Measurements from ENCODE around the gene UNC13A. TPM values are rescaled to one million over a fixed set of nuclear protein-coding genes. Genes with fewer than 3 reads are reported as not detected.

Gene UNC13A
- total RNA-seq, 1 experiment from 2014 or later = 29.0 TPM

- Histone ChIP-seq H3K9me3 (ENCODE audit: control insufficient read depth in 1 of 2, insufficient read depth in 1 of 2, low read depth in 1 of 2, low read length in 2 of 2) (peaks cover 0 to 10% of the 10 kb centered on the region in 2 experiments; a peak in 1 of 4 replicates), H3K27ac (ENCODE audit: low read depth, low read length) (no peak overlapping the region), H3K4me1 (ENCODE audit: control insufficient read depth in 1 of 2, insufficient read depth in 2 of 2, low read length in 2 of 2) (no peaks in the 10 kb centered on the region), H3K27me3 (ENCODE audit: insufficient read depth, low read length) (no peaks in the 10 kb centered on the region), H3K4me2 (ENCODE audit: low read length) (no peak overlapping the region), H2AFZ (ENCODE audit: low read depth, low read length, poor library complexity, severe bottlenecking) (no peak overlapping the region), H4K20me1 (ENCODE audit: insufficient read depth) (no peaks in the 10 kb centered on the region), H3K9ac (ENCODE audit: low read length) (no peak overlapping the region), H3K4me3 (replicated peaks in 1 of 2; ENCODE audit: low read depth in 1 of 2, low read length in 2 of 2) (no peak overlapping the region), H3K79me2 (ENCODE audit: insufficient read depth, low read length) (no peaks in the 10 kb centered on the region), H3K36me3 (ENCODE audit: control insufficient read depth in 1 of 2, insufficient read depth in 2 of 2, low read length in 2 of 2) (peaks cover 0 to 24% of the 10 kb centered on the region in 2 experiments; a peak in 2 of 4 replicates), H3K9me2 (ENCODE audit: insufficient read depth) (no peaks in the 10 kb centered on the region)
- POLR2A ChIA-PET = no interaction called here
- RAD21 ChIA-PET (ENCODE audit: low non-redundant PET in 1 of 2, low total read pairs in 2 of 2, uncharacterized antibody in 2 of 2, unreplicated experiment in 2 of 2) = no interaction called here
- DNase-seq (ENCODE audit: low read depth, low spot score) = no peak
- no peak for TF ChIP-seq ZBTB33 (IDR thresholded peaks at IDR 0.05; ENCODE audit: extremely low read depth, insufficient replicate concordance, low read length)
- no peak for TF ChIP-seq EZH2 (IDR thresholded peaks at IDR 0.05)
- TF ChIP-seq ATF3 (IDR thresholded peaks at IDR 0.05) = no peak
- TF ChIP-seq RAD21 (IDR thresholded peaks at IDR 0.05; ENCODE audit: low read depth) = no peak
- no peak for TF ChIP-seq YY1 (IDR thresholded peaks at IDR 0.05; ENCODE audit: extremely low read depth, insufficient replicate concordance, low read depth, low read length)
- no peak for TF ChIP-seq ZFX (IDR thresholded peaks at IDR 0.05)
- TF ChIP-seq POLR2A (IDR thresholded peaks at IDR 0.05; ENCODE audit: borderline replicate concordance, extremely low read depth, insufficient read depth, insufficient read length) = no peak
- no peak for TF ChIP-seq ZNF274 (IDR thresholded peaks at IDR 0.05; ENCODE audit: low read depth, low read length)
- no peak for TF ChIP-seq SP1 (IDR thresholded peaks at IDR 0.05; ENCODE audit: low read depth)
- TF ChIP-seq JUND (IDR thresholded peaks at IDR 0.05) = no peak
- TF ChIP-seq EGR1 (IDR thresholded peaks at IDR 0.05; ENCODE audit: low read depth) = no peak
- TF ChIP-seq ELF1 (IDR thresholded peaks at IDR 0.05; ENCODE audit: borderline replicate concordance, low read depth) = no peak
- TF ChIP-seq SIN3A (IDR thresholded peaks at IDR 0.05; ENCODE audit: low read depth) = no peak
- TF ChIP-seq CTCF (IDR thresholded peaks at IDR 0.05 in 2 of 3, conservative IDR thresholded peaks at IDR 0.05 in 1 of 3; ENCODE audit: borderline replicate concordance in 1 of 3, insufficient read depth in 1 of 3, low read depth in 2 of 3, low read length in 2 of 3) = no peak
- TF ChIP-seq POLR2AphosphoS5 (IDR thresholded peaks at IDR 0.05; ENCODE audit: low read depth, low read length) = no peak
- TF ChIP-seq TCF7L2 (IDR thresholded peaks at IDR 0.05; ENCODE audit: borderline replicate concordance, extremely low read depth, insufficient read depth, insufficient read length) = no peak
- no peak for TF ChIP-seq CBX3 (IDR thresholded peaks at IDR 0.05; ENCODE audit: low read depth)
- TF ChIP-seq MAX (IDR thresholded peaks at IDR 0.05) = no peak
- TF ChIP-seq REST (IDR thresholded peaks at IDR 0.05; ENCODE audit: low read depth) = no peak
- no peak for ATAC-seq
- no TSS peak for BruUV-seq (replicated peaks)
- CTCF ChIA-PET = no interaction called here
- intact Hi-C loops (cut with micrococcal nuclease) = no loop called here
Measured at GRCh38 chr19:17665058-17665457, 23.1 kb downstream of the UNC13A start.

Measured in HCT116 (cell line).